Measurements from ENCODE around the gene AARS2.

GRCh38 chr6:44278774-44279697, 34.1 kb downstream of the AARS2 start:
- TF ChIP-seq, protein P1, sequence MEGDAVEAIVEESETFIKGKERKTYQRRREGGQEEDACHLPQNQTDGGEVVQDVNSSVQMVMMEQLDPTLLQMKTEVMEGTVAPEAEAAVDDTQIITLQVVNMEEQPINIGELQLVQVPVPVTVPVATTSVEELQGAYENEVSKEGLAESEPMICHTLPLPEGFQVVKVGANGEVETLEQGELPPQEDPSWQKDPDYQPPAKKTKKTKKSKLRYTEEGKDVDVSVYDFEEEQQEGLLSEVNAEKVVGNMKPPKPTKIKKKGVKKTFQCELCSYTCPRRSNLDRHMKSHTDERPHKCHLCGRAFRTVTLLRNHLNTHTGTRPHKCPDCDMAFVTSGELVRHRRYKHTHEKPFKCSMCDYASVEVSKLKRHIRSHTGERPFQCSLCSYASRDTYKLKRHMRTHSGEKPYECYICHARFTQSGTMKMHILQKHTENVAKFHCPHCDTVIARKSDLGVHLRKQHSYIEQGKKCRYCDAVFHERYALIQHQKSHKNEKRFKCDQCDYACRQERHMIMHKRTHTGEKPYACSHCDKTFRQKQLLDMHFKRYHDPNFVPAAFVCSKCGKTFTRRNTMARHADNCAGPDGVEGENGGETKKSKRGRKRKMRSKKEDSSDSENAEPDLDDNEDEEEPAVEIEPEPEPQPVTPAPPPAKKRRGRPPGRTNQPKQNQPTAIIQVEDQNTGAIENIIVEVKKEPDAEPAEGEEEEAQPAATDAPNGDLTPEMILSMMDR (IDR thresholded peaks at IDR 0.05), result no peak
- no peak for TF ChIP-seq POLR2A (IDR thresholded peaks at IDR 0.05)

Measured in upper lobe of left lung (tissue), 4 donors.